NCI-H1048 (cell line): ENCODE data around the gene PAPOLA.
A peak's percentile ranks its signal among the peaks of the same experiment; 100 is the strongest.

ENCODE experiments used
- DNase-seq: peaks from one replicate; lab custom pipeline; 2025; lab: John Stamatoyannopoulos, UW

Gene PAPOLA

DNA sequence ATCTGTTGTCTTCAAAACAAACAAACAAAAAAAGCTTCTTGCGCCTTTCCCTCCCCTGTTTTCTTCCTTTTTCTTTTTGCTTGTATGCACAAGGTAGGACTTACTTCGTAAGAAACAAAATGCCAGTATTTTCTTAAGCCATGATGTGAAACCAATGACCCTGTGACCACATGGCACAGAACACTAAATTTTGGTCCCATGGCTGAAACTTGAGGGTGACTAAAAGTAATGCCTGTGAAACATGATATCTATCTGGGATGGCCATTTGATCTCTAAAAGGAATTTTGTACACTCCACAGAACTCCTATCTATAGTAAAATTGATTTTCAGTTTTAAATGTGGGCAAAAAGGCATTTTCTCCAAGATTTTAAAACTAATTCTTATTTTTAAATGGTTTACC lies 63.6 kb downstream of the PAPOLA start:
- DNase-seq: no peak

DNA sequence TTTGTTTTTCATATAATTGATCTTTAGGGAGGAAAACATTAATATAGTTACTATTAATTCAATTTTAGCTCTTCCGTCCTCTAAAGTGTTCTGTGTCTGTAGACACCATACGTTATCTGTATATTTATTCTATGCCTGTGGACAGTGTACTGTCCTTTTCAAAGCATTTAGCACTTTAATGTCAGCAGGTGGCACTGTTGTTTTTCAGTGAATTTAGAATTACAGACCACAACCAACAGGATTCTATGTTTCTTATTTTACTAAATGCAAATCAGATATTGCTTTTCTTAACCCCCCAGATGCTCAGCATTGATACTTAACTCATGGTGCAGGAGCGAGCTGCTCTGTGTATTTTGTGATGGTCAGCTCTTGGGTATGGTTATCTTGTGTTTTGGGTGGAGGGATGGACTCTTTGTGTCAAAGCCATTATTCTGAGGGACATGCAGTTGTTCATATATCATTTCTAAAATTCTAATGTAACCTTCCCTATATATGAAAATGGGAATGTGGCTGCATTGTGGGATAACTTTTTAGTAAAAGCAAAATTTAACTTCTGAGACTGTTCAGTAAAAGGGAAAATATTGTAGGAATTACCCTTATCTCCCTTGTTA lies 65.2 kb downstream of the PAPOLA start:
- DNase-seq: no peak

DNA sequence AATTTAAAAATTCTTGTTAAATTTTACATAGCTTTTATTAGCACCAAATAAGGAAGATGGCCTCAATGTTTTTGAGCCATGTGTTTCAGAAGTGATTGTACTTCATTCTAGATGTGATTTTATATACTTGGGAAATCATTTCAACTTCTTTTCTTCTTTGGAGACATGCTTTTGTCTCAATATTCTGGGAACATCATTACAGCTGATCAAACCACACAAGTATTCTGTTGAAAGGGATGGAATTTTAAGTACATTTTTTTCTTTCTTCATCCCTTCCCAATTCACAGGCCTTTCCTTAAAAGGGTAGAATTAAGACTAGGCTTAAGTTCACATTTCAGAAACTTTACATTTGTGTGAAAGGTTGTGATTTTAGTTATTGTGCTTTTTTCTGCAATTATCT lies 66.4 kb downstream of the PAPOLA start:
- no peak for DNase-seq

DNA sequence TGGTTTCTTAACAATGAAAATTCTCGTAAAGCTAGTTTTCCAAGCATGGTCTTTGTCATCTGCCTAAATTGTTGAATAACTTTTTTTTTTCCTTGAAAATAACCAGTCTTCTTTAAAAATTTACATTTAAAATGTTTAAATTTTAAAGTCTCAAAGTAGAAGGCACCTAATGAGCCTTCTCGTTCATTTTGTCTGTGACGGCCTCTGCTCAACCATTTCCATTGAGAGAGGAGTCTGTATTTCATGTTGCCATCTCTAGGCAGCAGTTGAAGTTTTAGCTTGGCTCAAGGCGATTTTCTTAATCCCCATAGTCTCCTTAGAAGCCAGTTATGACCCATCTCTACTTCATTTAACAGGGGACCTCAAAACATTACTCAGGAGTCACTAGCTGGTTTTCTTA lies 69.1 kb downstream of the PAPOLA start:
- DNase-seq: no peak

DNA sequence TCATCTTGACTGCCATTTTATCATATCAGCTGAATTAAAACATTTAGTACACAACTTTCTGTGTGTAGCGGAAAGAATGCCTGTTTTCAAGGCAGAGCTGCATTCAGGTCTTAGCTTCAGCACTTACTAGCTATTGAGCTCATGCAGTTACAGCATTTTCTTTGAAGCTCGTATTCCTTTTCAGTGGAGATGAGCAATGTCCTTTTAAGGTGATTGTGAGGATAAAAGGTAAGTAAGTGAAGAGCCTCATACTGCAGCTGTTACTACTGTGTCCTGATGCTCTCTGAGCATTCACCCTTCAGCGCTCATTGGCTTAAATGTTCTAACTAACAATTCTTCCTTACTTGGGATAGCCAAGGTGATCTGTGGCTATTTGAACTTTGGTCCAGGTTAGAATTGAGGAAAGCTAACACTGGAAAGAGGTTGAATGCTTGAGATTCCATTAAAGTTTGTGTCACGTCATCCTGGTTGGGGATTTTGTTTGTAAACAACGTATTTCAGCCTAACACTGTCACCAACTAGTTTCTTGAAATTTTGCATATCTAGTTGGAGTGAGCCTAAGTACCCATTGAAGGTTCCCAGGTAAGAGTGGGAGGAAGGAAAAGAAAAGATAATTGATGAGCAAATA lies 71.4 kb downstream of the PAPOLA start:
- no peak for DNase-seq

DNA sequence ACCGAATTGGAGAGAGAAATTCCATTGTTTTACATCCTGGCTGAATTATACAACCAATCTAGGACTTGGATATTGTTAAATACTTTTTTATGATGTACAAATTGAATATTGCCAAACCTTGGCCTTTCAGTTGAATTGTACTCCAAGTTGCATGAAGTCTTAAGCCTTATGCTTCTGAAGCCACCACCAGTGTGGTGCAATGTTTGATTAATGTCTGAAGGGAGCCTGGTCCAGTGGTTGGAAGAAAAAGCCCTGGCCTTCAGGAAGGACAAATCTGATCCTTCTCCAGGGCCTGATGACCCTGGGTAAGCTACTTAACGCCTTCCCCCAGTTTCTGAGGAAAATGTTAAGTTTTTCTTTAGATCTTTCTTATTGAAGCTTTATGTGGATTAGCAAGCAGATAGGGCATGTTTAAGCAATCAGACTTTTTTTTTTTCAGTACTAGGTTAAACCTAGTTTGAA lies 72.0 kb downstream of the PAPOLA start:
- DNase-seq: no peak

DNA sequence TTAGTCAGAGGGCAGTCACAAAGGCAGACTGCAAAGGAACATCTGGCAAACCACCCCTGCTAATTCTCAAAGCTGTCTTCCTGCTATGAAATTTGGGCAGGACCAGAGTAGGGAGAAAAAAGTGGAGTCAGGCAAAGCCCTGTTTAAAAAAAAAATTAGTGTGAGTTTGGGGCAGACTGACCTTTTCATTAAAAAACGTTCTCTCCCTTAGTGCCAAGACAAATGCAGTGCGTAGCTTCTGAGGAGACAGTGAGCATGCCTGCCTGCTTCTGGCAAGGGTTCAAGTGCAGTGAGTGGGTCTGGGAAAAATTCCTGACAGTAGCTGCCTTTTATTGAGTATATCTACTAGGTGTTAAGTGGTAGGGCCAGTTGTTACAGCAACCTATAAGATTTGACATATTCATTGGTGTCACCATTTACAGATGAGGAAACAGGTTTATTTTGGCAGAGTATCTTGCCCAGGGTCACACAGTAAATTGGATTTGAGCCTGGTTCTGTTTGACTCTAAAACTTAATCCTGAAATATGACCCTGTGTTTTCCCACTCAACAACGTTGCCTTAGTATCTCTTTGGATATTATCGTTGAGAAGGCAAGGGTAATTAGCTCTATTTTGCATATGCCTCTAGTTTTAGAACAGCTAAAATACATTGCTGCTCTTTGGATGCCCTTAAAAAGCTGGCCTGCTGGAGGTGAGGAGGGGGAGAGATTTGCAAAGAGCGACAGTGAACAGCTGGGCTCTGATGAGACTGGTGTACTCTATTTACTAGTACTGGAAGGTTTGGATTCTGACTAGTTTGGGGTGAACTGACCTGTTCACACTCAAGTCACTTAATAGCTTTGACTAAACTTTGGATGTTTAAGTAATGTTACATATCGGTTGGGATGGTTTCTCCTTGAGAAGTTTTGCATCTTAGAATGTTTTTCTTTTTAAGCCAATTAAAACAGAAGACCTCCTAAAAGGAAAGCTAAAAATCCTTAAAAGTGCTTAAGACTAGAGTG lies 72.8 kb downstream of the PAPOLA start:
- peak; percentile 65 for DNase-seq

DNA sequence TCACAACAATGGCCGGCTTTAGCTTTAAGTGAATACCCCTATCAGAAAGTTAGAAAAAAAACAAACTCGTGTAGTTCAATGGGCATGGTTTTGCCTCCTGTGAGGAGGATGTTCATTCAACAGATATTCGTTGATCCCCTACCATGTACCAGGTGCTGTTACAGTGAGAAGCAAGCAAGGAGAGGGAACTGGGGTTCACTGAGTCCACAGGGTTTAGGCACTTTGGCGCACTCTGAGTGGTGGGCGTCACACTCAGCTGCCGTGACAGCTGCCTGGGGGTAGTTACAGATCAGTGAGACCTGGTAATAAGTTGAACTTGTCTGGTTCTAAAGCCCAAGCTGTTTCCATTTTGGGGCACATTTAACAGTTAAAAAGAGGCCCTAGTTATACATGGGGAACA lies 74.2 kb downstream of the PAPOLA start:
- no peak for DNase-seq

DNA sequence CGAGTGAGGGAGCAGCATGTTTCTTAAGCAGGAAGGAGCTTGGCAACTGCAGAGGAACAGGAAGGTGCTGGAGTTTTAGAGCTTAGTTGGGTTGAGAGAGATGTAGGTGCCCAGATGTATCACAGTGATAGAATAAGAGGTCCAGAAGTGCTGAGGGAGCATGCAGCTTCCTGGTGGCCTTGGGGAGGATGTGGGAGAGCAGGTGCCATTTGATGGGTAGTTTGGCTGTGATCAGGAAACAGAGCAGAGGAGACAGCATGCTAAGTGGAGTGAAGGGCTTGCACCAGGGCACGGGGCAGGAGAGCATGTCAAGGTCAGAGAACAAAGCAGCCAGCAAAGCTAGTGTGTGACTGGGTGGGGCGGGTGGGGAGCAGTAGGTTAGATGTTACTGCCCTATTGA lies 74.8 kb downstream of the PAPOLA start:
- DNase-seq: no peak

DNA sequence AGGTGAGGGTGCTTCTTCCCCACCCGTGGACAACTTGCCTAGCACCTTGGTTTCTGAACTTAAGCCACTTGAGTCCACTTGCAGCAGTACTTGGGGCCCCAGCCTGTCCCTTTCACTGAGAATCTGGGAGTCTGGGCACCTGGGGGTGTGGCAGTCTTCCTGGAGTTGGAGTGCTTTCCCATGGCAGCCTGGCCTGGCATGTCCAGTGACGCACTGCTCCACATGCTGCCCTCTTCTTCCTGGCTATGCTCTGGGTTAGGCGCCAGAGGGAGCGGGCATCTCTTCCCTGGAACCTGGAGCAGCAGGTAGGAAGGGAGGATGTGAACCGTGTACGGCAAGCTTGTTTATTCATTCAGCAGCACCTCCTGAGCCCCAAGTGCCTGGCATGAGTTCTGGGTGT lies 76.4 kb downstream of the PAPOLA start:
- DNase-seq: no peak

DNA sequence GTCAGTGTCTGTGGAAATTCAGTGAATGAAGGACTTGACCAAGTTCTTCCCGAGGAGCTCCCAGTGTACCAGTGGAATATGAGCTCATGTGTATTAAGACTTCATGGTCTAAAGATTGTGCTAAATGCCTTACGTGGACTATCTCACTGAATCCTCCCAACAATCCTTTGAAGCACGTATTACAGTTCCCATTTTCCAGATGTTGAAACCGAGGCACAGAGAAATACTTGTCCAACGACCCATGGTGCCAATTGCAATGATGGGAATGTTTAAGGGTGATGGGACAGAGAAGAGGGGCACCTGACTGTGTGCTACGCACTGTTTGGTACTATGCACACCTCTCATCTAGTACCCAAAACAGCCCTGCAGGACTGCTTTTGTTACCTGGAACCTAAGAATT lies 77.2 kb downstream of the PAPOLA start:
- DNase-seq: no peak

DNA sequence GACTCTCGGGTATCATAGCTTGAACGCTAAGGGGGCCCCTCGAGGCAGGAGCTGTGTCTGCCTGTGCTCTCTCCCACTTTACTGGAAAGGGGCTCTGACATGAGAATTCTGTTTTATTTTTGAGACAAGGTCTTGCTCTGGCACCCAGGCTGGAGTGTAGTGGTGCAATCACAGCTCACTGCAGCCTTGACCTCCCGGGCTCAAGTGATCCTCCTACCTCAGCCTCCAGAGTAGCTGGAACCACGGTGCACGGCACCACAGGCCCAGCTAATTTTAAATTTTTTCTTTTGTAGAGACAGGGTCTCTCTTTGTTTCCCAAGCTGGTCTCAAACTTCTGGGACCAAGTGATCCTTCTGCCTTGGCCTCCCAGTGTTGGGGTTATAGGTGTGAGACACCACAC lies 77.7 kb downstream of the PAPOLA start:
- no peak for DNase-seq

DNA sequence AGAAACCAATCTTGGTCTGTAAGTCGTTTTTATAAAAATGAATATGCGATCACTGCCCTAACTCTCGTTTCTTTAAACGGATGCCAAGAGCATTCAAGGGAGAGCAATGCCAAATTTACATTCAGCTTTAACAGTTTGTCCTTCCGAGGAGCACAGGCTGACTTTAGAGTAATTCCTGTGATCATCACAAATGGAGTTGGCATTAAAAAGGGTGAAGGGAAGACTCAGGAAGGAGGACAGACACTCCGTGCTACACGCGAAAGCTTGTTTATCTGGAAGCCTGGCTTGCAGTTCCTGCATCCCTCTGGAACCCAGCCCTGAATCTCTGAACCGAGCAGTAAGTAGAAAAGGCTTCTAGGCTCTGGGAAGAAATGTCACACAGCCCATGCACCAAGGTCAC lies 78.4 kb downstream of the PAPOLA start:
- no peak for DNase-seq

DNA sequence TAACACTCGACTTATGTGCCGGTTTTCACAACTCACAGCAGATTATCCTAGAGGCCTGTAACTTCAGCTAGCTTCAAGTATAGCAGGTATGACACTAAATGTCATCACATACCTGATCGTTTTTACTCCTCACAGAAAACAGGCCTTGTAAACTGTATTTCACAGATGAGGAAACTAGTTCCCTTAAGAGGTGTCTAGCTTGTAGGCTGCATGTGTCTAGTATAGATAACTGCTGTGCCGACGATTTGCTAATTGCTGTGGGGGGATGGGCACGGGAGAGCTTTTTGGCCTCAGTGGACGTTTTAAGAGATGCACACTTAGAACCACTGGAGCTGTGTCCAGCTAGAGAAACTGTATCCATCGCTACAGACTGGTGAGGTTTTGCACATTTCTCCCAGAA lies 78.8 kb downstream of the PAPOLA start:
- DNase-seq: no peak

DNA sequence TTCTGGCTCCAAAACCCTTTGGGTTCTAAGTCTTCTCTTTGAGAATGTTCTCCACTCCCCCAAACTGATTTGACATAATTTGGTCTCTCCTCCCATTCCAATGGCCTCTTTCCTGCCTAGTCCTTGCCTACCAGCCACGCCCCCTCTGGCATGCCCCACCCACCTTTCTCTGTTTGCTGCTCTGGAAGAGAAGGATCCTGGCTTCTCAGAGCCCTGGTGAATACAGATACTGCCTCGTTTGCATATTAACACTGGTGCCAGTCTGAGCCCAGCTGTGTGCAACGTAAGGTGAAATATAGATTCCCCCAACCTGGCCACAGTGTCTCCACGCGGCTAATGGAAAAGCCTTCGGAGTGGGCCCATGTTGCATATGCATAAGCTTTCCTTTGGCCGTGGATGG lies 79.7 kb downstream of the PAPOLA start:
- no peak for DNase-seq

DNA sequence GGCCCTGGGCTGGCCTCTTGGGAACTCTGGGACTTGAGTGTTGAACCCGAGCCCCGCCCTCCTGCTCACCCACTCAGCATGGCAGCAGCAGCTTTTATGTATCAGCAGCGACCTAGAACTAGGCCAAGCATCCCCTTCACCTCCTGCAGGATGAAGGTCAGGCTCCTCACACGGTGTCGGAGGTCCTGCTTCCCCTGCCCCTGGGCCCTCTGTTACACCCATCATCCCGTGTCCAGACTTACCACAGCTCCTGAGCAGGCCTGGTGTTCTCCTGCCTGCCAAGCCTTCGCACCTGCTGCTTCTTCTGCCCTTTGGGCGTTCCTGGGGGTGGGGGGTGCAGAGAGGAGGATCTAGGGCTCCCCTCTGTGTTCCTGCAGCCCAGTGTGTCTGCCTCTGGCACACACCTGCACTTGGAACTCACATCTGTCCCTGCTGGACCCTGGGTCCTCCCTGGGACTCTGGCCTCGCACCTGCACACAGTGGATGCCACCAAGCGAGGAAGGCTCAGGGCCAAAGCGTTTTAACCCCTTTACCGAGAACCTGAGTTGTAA lies 80.3 kb downstream of the PAPOLA start:
- DNase-seq: no peak

DNA sequence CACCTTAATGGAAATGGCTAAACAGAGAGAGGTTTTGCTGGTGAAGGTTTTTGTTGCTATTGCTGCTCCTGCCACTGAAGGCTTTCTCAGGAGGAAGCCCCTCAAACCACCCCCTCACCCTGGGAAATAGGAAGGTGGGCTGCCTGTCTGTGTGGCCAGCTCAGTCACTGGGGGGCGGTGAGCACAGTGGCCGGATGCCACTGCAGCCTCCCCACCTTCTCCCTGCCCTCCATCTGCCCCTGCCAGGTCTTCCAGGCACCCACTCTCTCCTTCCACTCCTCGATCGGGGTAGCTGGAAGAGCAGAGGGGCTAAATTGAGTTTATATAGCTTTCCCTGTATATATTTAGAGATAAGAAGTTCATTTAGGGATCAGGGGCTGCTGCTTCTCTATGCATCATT lies 80.8 kb downstream of the PAPOLA start:
- DNase-seq: no peak

DNA sequence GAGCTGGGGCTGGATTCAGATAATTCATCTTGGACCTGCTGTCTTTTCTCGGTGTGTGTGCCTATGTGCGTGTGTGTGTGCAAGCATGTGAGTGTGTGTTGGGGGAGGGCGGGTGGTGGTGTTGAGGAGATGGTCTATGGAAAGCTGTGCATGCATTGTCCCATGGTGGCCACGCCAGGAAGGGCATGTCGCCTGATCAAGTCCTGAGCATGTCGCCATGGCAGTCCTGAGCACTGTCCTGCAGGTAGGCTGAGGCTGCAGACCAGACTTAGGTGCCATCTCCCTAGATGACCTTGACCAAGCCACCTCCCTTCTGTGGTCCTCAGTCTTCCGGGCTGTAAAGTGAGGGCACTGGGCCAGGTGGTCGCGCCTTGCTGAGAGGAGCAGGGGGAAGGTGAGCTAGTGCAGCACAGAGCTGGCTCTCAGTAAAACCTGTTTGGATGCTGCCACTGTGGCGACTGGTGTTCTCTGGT lies 81.4 kb downstream of the PAPOLA start:
- no peak for DNase-seq

DNA sequence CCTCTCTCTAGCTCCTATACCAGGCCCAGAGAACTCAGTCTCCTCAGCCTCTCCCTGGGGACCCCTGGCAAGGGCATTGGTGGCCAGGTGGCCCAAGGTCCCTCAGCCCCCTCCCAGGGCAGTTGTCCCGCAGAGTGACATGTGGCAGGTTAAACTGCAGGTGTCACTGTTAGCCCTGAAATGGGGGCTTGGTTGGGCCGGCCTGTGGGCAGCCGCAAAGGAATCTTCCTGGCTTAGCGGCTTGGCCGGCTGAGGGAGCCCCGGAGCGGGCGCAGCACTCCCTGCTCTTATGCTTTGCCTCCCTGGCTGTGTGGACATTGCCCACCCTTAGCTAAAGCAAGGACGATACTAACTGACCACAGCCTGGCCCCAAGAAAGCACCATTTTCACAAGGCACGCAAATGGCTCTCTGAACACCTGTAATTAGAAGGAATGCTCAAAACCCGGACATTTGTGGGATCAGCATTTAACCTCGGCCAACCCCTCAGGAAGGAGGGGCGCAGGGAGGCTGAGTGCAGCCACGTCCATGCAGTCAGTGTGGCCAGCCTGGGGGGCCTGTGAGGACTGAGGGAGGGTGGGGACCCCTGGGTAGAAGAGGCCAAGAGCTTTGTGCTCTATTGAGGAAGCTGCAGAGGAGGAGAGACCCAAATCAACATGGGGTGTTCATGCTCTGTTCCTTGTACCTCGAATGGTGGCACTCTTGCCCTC lies 82.2 kb downstream of the PAPOLA start:
- no peak for DNase-seq

DNA sequence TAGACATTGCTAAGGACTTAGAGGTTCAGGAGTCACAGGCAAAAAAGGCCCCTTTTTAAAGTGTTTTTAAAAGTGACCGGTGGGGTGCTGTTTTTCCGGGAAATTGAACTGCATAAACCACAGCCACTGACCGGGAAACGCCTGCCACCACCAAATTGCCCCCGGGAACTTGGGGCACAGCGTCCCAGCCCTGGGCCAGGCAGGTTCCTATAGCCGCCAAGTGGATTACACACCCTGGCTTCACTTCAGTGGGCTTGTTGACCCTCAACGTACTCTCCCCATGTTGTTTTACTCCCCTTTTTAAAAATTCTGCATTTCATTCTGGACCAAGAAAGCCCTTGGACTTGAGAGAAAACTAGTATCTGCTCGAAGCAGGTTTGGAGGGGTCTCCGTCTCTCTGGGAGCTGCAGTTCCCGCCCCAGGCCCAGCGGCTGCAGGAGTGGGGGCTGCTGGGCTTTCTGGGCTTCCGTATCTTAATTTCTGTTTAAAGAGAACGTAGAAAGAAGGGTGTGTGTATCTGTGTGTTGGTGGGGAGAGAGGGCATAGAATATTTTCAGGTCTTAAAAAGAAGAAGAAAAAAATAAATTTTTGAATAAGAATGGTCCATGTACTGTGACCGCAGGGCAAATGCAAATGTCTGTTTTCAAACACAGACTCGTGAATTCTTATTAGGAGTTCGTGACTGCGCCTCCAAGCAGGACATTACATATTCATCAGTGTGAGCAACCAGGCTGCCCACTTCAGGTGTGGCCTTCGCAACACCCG lies 82.9 kb downstream of the PAPOLA start:
- no peak for DNase-seq

DNA sequence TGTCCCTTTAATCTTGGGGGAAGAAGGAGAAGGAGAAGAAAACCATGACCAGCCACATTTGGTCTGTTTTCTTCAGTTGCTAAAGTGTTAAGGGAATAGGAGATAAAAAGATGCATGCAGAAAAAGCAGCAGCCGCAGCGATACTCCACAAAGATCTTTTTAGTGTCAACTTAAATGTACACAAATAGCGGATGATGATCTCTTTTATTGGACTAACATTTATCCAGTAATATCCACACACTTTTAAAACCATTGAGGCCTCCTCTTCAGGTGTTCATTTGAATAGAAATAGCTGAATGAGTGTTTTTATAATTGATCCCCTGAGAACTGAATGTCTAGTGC lies 83.5 kb downstream of the PAPOLA start:
- DNase-seq: no peak
